Activated B cell treated with CpG ODN at 0.5 μM for 24 hours (primary cell): ENCODE results near the gene VASH1. TPM values are rescaled to one million over a fixed set of nuclear protein-coding genes. Genes with fewer than 3 reads are reported as not detected.

Experiments
- ATAC-seq: fragments of 200-7000 bp; cut with Tn5 transposase; one replicate; pipeline ENCODE4 v1.10.0; 2021; ENCODE audit warnings: low read depth, mild to moderate bottlenecking, moderate library complexity
- CTCF ChIA-PET: fragments of 350-600 bp; sonication (Branson Sonifier 250); formaldehyde crosslinking; loops from one replicate; lab custom pipeline; 2021; ENCODE audit warnings: antibody characterized with exemption; lab: Charles Lee
- POLR2A ChIA-PET: fragments of 350-600 bp; sonication (Branson Sonifier 250); formaldehyde crosslinking; loops from one replicate; lab custom pipeline; 2021; ENCODE audit warnings: antibody characterized with exemption; lab: Charles Lee
- DNase-seq: peaks from one replicate; pipeline ENCODE4 v3.0.0; 2022
- H3K27ac Mint-ChIP-seq: one replicate; pipeline ENCODE4 v1.8.0; 2020; ENCODE audit warnings: mixed read lengths
- H3K27me3 Mint-ChIP-seq: one replicate; pipeline ENCODE4 v1.8.0; 2021; ENCODE audit warnings: mixed read lengths
- H3K36me3 Mint-ChIP-seq: one replicate; pipeline ENCODE4 v1.8.0; 2021; ENCODE audit warnings: low read depth, mixed read lengths
- H3K4me1 Mint-ChIP-seq: one replicate; pipeline ENCODE4 v1.8.0; 2021; ENCODE audit warnings: mixed read lengths
- H3K4me3 Mint-ChIP-seq: one replicate; pipeline ENCODE4 v1.8.0; 2020; ENCODE audit warnings: mild to moderate bottlenecking, mixed read lengths
- H3K9me3 Mint-ChIP-seq: one replicate; pipeline ENCODE4 v1.8.0; 2020; ENCODE audit warnings: mixed read lengths
- CTCF ChIP-seq: fragments of 200-600 bp; IDR thresholded peaks from one replicate; pipeline ENCODE4 v1.8.0; 2022; ENCODE audit warnings: antibody characterized with exemption, mild to moderate bottlenecking
- intact Hi-C: fragments of 100-400 bp; cut with micrococcal nuclease; formaldehyde crosslinking; loops from one replicate; pipeline ENCODE4 v1.15.1; 2024
- total RNA-seq: library from RNA; stranded (reverse); gene quantifications from 2 replicates; pipeline ENCODE4 v1.2.3, GENCODE V29; 2022

Gene VASH1
- total RNA-seq, 1 donor from 2014 or later = 1.0 TPM

DNA sequence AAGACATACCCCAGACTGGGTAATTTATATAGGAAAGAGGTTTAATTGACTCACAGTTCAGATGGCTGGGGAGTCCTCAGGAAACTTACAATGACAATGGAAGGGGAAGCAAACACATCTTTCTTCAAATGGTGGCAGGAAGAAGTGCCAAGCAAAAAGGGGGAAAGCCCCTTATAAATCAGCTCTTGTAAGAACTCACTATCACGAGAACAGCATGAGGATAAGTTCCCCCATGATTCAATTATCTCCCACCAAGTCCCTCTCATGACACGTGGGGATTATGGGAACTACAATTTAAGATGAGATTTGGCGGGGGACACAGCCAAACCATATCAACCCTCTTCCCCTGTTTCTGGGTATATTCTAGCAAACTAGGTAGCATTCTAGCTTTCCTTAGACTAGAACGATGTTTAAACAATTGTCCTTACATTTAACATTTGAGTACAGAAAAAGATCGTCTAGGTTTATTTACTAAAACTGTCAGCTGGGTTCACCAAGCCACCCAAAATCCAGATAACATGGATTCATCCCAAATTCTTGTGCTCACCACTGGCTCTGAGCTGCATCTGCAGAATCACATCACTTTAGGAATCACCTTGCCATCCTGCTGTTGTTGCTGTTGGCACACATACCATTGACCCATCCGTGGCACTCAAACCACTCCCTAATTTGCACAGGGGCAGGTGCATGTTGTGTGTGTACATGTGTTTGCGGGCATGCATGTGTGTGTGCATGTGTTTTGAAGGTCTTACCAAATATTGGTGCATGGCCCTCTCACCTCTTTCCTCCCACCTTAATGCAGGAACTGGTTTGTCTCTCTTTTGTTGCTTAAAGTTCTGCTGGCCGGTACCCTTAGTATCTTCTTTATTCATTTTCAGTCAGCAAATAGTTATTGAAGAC lies 36.4 kb upstream of the VASH1 start:
- Mint-ChIP-seq H3K36me3 (no peaks in the 10 kb centered on the region), H3K9me3 (no peaks in the 10 kb centered on the region), H3K27ac (no peak overlapping the region), H3K27me3 (peaks cover 6% of the 10 kb centered on the region), H3K4me1 (peaks cover 16% of the 10 kb centered on the region), H3K4me3 (no peak overlapping the region)
- intact Hi-C loops = no loop called here
- DNase-seq (no peak), ATAC-seq (no peak)
- no peak for TF ChIP-seq CTCF
- POLR2A ChIA-PET = no interaction called here
- CTCF ChIA-PET = interaction anchor here (1.2 kb wide), 1 partner anchor 15 kb away, joined by 3 read pairs; no protein-coding TSS in a partner anchor

DNA sequence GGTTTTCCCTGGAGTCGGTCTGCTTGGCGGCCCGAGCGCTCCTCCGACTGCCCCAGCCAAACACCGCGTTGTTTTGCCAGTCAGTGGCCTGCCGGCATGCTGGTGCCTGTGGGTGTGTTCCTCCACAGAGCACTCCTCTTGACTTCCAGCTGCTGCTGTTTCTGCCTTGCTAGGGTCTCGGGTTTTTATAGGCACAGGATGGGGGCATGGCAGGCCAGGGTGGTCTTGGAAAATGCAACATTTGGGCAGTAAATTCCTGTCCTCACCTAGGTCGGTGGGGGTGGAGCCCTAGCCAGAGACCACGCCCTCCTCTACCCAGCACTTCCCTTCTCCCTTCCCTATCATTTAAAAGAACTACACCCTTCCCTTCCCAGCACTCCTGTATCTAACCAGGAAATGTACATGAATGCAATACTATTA lies 34.7 kb upstream of the VASH1 start:
- H3K36me3 Mint-ChIP-seq = no peaks in the 10 kb centered on the region
- H3K27me3 Mint-ChIP-seq = peaks cover 6% of the 10 kb centered on the region
- H3K9me3 Mint-ChIP-seq = no peaks in the 10 kb centered on the region
- peaks cover 8% of the 10 kb centered on the region for H3K4me1 Mint-ChIP-seq
- intact Hi-C loops = no loop called here
- POLR2A ChIA-PET = no interaction called here
- DNase-seq = no peak
- CTCF ChIA-PET = no interaction called here
- no peak overlapping the region for H3K4me3 Mint-ChIP-seq
- H3K27ac Mint-ChIP-seq = no peak overlapping the region
- TF ChIP-seq CTCF = no peak
- ATAC-seq = no peak

- ChIA-PET CTCF (no interaction called here), POLR2A (no interaction called here)
- Mint-ChIP-seq H3K4me3 (no peak overlapping the region), H3K27ac (no peak overlapping the region), H3K9me3 (no peaks in the 10 kb centered on the region), H3K36me3 (no peaks in the 10 kb centered on the region), H3K4me1 (peaks cover 5% of the 10 kb centered on the region), H3K27me3 (peaks cover 6% of the 10 kb centered on the region)
- DNase-seq (no peak), ATAC-seq (no peak)
- intact Hi-C loops = no loop called here
- no peak for TF ChIP-seq CTCF
These were observed 33.9 kb upstream of the VASH1 start for GRCh38 chr14:76727384-76727783.

- peaks cover 5% of the 10 kb centered on the region for H3K4me1 Mint-ChIP-seq
These were observed 33.4 kb upstream of the VASH1 start for GRCh38 chr14:76727901-76728300.

More at GRCh38 chr14:76727901-76728300, 33.4 kb upstream of the VASH1 start:
- Mint-ChIP-seq H3K27me3 (peaks cover 6% of the 10 kb centered on the region), H3K9me3 (no peaks in the 10 kb centered on the region), H3K27ac (no peak overlapping the region), H3K4me3 (no peak overlapping the region), H3K36me3 (no peaks in the 10 kb centered on the region)
- ATAC-seq = no peak
- no peak for TF ChIP-seq CTCF
- POLR2A ChIA-PET = no interaction called here
- CTCF ChIA-PET = interaction anchor here (0.8 kb wide), 2 partner anchors 18 to 26 kb away, joined by 3 to 5 read pairs; no protein-coding TSS in a partner anchor
- DNase-seq = no peak
- intact Hi-C loops = no loop called here
